Transverse colon (tissue), 4 donors: ENCODE results near the gene UBALD1. TPM values are rescaled to one million over a fixed set of nuclear protein-coding genes. Genes with fewer than 3 reads are reported as not detected.
A peak's percentile ranks its signal among the peaks of the same experiment; 100 is the strongest.

Experiments
- DNase-seq: peaks from one replicate; pipeline ENCODE4 v3.0.0-alpha.2; 2019
- H3K27ac ChIP-seq, 4 donors: fragments of 200-600 bp; sonication (generic); 2 replicates each; pipeline ENCODE4 v1.5.1; 2016 to 2018; ENCODE audit warnings: inconsistent platforms in 4 of 4
- H3K27me3 ChIP-seq: fragments of 200-600 bp; sonication (generic); 2 replicates; pipeline ENCODE4 v1.5.1; 2017; ENCODE audit warnings: inconsistent platforms
- H3K36me3 ChIP-seq, 4 donors: fragments of 200-600 bp; sonication (generic); 2 replicates each; pipeline ENCODE4 v1.5.1; 2017 to 2019; ENCODE audit warnings: inconsistent platforms in 4 of 4
- H3K4me1 ChIP-seq, 4 donors: fragments of 200-600 bp; sonication (generic); 2 replicates each; pipeline ENCODE4 v1.5.1; 2017 to 2020; ENCODE audit warnings: inconsistent platforms in 4 of 4
- H3K4me3 ChIP-seq, 4 donors: fragments of 200-600 bp; sonication (generic); 1 replicate in 1 of 4; 2 replicates in 3 of 4; pipeline versions ENCODE4 v1.5.1 to v1.6.1; 2017 to 2019; ENCODE audit warnings: inconsistent platforms in 4 of 4
- H3K9me3 ChIP-seq, 2 donors: fragments of 200-600 bp; sonication (generic); 2 replicates each; pipeline ENCODE4 v1.5.1; 2017 to 2019; ENCODE audit warnings: inconsistent platforms in 2 of 2
- CTCF ChIP-seq, 5 experiments: fragments of 200-600 bp in 3 of 5; fragments of 450-650 bp in 2 of 5; sonication (generic) in 3 of 5; IDR thresholded peaks; 1 replicate in 2 of 5; 2 replicates in 3 of 5; pipeline ENCODE4 v1.5.1; 2016 to 2017; ENCODE audit warnings: antibody characterized with exemption in 5 of 5, inconsistent platforms in 3 of 5, mild to moderate bottlenecking in 2 of 5, moderate library complexity in 1 of 5
- EP300 ChIP-seq: sonication (generic); formaldehyde crosslinking; IDR thresholded peaks from one replicate; pipeline ENCODE4 v1.6.1; 2017; ENCODE audit warnings: antibody characterized with exemption, low read depth
- POLR2A ChIP-seq: fragments of 450-650 bp; IDR thresholded peaks from one replicate; pipeline ENCODE4 v1.6.1; 2016; ENCODE audit warnings: antibody characterized with exemption, mild to moderate bottlenecking, moderate library complexity
- POLR2AphosphoS5 ChIP-seq, 3 donors: sonication (generic); formaldehyde crosslinking; IDR thresholded peaks; one replicate each; pipeline ENCODE4 v1.6.1; 2016; ENCODE audit warnings: antibody characterized with exemption in 3 of 3
- WGBS, 2 donors: methylation state at CpG; one replicate each; pipeline ENCODE4 v1.1.5; 2018; ENCODE audit warnings: low coverage in 1 of 2; 5-methylcytosine and 5-hydroxymethylcytosine counted together
- in situ Hi-C, 4 donors: fragments of 200-750 bp; cut with MboI; loops; one replicate each; pipeline versions ENCODE4 v1.15.0 to v1.15.1; 2017; ENCODE audit warnings: low sequenced_read_pairs in 3 of 4, low pct_ligation_motif_present in 1 of 4, low pct_unique_long_range_greater_than_20kb in 1 of 4
- intact Hi-C: fragments of 100-400 bp; cut with DNase I; formaldehyde crosslinking; loops from one replicate; pipeline ENCODE4 v1.15.1; 2023; ENCODE audit warnings: low total_unique reads
- total RNA-seq, 4 donors: library from RNA; depleted of rRNA; stranded (reverse); fragments of >200 nt; gene quantifications; one replicate each; pipeline ENCODE4 v1.1.0, GENCODE V29; 2016

The UBALD1 gene
- 10 to 100 TPM in 2 of 4 donors, 1 to 10 TPM in 2; 8.6 to 18.0 (median 10.5) TPM for total RNA-seq

- TF ChIP-seq EP300: no peak
- TF ChIP-seq POLR2A: peak; percentile 94
- peak; percentile 98 to 99 (median 99) for TF ChIP-seq POLR2AphosphoS5 (IDR thresholded peaks at IDR 0.05)
- in situ Hi-C loops (no loop called here), intact Hi-C loops (no loop called here)
- Histone ChIP-seq H3K4me1 (peaks cover 25 to 64% (median 50%) of the 10 kb centered on the region in 4 donors), H3K27me3 (no peaks in the 10 kb centered on the region), H3K4me3 (peak within 1 kb of the TSS; percentile 78 to 96 (median 87)), H3K36me3 (no peaks in the 10 kb centered on the region), H3K9me3 (no peaks in the 10 kb centered on the region), H3K27ac (peak within 1 kb of the TSS; percentile 91 to 99 (median 98))
- WGBS, 2 donors: 17% methylated on average over 54 of the region's 100 CpGs; no CpG with 5 or more reads in 1 of the 2 donors
- DNase-seq: peak; percentile 91
These were observed at the start of gene UBALD1 for GRCh38 chr16:4614571-4615383. TSS of gene UBALD1 (minus strand) at chr16:4614888. CDS start at chr16:4614797, 91 bp downstream.

GRCh38 chr16:4663777-4664465 is 49.2 kb upstream of the UBALD1 start:
- no peak for TF ChIP-seq POLR2AphosphoS5 (IDR thresholded peaks at IDR 0.05)
- TF ChIP-seq EP300: no peak
- no peak for TF ChIP-seq POLR2A
- no peak for TF ChIP-seq CTCF (IDR thresholded peaks at IDR 0.05)
- no peaks in the 10 kb centered on the region for H3K9me3 ChIP-seq
- peaks cover 9 to 38% (median 20%) of the 10 kb centered on the region in 4 donors for H3K4me1 ChIP-seq
- H3K36me3 ChIP-seq: peaks cover 0 to 15% (median 2%) of the 10 kb centered on the region in 4 donors
- in situ Hi-C loops (no loop called here), intact Hi-C loops (no loop called here)
- no peaks in the 10 kb centered on the region for H3K27me3 ChIP-seq
- peak overlapping the region; percentile 59 to 74 (median 62) for H3K27ac ChIP-seq
- 79 to 92% methylated on average over 2 to 19 of the region's 25 CpGs for WGBS, 2 donors
- H3K4me3 ChIP-seq: no peak overlapping the region
- DNase-seq: peak; percentile 53

GRCh38 chr16:4663465-4663776 is 48.7 kb upstream of the UBALD1 start:
- Histone ChIP-seq H3K4me3 (no peak overlapping the region), H3K4me1 (peaks cover 9 to 38% (median 20%) of the 10 kb centered on the region in 4 donors), H3K36me3 (peaks cover 0 to 14% (median 2%) of the 10 kb centered on the region in 4 donors), H3K27ac (peak overlapping the region; percentile 59 to 74 (median 62)), H3K27me3 (no peaks in the 10 kb centered on the region), H3K9me3 (no peaks in the 10 kb centered on the region)
- in situ Hi-C loops: no loop called here
- no peak for DNase-seq
- TF ChIP-seq CTCF (IDR thresholded peaks at IDR 0.05): no peak
- TF ChIP-seq EP300: no peak
- TF ChIP-seq POLR2A: no peak
- no peak for TF ChIP-seq POLR2AphosphoS5 (IDR thresholded peaks at IDR 0.05)
- whole genome bisulfite sequencing, 2 donors: 33 to 54% methylated on average over 1 to 5 of the region's 5 CpGs
- intact Hi-C loops: no loop called here

- no peak overlapping the region for H3K27ac ChIP-seq
- 93% methylated on average over 11 of the region's 11 CpGs; no CpG with 5 or more reads in 1 of the 2 donors for WGBS, 2 donors
- no peaks in the 10 kb centered on the region for H3K27me3 ChIP-seq
- H3K4me3 ChIP-seq: no peak overlapping the region
- no peak for TF ChIP-seq POLR2A
- TF ChIP-seq EP300: no peak
- TF ChIP-seq CTCF (IDR thresholded peaks at IDR 0.05): no peak
- no peak for TF ChIP-seq POLR2AphosphoS5 (IDR thresholded peaks at IDR 0.05)
- no peaks in the 10 kb centered on the region for H3K9me3 ChIP-seq
- peaks cover 9 to 38% (median 20%) of the 10 kb centered on the region in 4 donors for H3K4me1 ChIP-seq
- no peak for DNase-seq
- in situ Hi-C loops (no loop called here), intact Hi-C loops (no loop called here)
- H3K36me3 ChIP-seq: peaks cover 0 to 10% (median 4%) of the 10 kb centered on the region in 4 donors
These were observed 47.0 kb upstream of the UBALD1 start for GRCh38 chr16:4661661-4662060.
